HL-60 (cell line): ENCODE measurements around the gene BIRC5.

Source experiments
- GABPA ChIP-seq: IDR thresholded peaks from 2 replicates; pipeline ENCODE4 v1.6.1; 2012; ENCODE audit warnings: low read depth
- POLR2AphosphoS5 ChIP-seq: IDR thresholded peaks from 2 replicates; pipeline ENCODE4 v1.6.1; 2012; ENCODE audit warnings: low read depth
- SPI1 ChIP-seq: IDR thresholded peaks from 2 replicates; pipeline ENCODE4 v1.6.1; 2012; ENCODE audit warnings: low read depth, mild to moderate bottlenecking, borderline replicate concordance
- TF ChIP-seq, protein P1 (sequence below): IDR thresholded peaks from one replicate; pipeline ENCODE4 v1.5.1; 2011; ENCODE audit warnings: low read length, control low read depth, inconsistent platforms; ENCODE audit not compliant: insufficient read depth
- TF ChIP-seq, protein P2 (sequence below): IDR thresholded peaks from 2 replicates; pipeline ENCODE4 v1.6.1; 2012; ENCODE audit warnings: low read depth; ENCODE audit not compliant: insufficient replicate concordance

DNA sequence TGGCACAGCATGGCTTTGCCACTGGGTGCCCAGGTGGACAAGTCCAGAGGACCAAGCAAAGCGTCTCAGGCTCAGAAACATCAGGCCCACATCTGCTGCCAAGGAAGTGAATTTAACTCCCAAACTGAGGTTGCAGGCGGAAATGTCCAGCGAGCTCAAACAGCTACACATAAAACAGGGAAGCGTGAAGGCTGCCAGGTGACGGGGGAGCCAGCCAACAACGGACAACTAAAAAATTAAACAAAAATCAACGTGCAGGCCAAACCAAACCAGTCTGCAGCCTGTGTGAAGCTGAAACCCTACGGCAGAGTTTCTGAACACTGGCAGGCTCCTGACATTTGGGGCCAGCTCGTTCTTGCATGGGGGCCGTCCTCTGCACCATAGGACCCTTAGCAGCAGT is 29.7 kb upstream of the BIRC5 start:
- TF ChIP-seq, protein P1, sequence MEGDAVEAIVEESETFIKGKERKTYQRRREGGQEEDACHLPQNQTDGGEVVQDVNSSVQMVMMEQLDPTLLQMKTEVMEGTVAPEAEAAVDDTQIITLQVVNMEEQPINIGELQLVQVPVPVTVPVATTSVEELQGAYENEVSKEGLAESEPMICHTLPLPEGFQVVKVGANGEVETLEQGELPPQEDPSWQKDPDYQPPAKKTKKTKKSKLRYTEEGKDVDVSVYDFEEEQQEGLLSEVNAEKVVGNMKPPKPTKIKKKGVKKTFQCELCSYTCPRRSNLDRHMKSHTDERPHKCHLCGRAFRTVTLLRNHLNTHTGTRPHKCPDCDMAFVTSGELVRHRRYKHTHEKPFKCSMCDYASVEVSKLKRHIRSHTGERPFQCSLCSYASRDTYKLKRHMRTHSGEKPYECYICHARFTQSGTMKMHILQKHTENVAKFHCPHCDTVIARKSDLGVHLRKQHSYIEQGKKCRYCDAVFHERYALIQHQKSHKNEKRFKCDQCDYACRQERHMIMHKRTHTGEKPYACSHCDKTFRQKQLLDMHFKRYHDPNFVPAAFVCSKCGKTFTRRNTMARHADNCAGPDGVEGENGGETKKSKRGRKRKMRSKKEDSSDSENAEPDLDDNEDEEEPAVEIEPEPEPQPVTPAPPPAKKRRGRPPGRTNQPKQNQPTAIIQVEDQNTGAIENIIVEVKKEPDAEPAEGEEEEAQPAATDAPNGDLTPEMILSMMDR, result no peak
- TF ChIP-seq, protein P2, sequence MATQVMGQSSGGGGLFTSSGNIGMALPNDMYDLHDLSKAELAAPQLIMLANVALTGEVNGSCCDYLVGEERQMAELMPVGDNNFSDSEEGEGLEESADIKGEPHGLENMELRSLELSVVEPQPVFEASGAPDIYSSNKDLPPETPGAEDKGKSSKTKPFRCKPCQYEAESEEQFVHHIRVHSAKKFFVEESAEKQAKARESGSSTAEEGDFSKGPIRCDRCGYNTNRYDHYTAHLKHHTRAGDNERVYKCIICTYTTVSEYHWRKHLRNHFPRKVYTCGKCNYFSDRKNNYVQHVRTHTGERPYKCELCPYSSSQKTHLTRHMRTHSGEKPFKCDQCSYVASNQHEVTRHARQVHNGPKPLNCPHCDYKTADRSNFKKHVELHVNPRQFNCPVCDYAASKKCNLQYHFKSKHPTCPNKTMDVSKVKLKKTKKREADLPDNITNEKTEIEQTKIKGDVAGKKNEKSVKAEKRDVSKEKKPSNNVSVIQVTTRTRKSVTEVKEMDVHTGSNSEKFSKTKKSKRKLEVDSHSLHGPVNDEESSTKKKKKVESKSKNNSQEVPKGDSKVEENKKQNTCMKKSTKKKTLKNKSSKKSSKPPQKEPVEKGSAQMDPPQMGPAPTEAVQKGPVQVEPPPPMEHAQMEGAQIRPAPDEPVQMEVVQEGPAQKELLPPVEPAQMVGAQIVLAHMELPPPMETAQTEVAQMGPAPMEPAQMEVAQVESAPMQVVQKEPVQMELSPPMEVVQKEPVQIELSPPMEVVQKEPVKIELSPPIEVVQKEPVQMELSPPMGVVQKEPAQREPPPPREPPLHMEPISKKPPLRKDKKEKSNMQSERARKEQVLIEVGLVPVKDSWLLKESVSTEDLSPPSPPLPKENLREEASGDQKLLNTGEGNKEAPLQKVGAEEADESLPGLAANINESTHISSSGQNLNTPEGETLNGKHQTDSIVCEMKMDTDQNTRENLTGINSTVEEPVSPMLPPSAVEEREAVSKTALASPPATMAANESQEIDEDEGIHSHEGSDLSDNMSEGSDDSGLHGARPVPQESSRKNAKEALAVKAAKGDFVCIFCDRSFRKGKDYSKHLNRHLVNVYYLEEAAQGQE, result no peak
- no peak for TF ChIP-seq GABPA
- no peak for TF ChIP-seq POLR2AphosphoS5
- TF ChIP-seq SPI1, result no peak
